ENCODE data around the gene SCRT2.

GRCh38 chr20:676315-676937 is 824 bp upstream of the SCRT2 start:
- TF ChIP-seq POLR2A (IDR thresholded peaks at IDR 0.05; ENCODE audit: low read length) (no peak), GATA1 (IDR thresholded peaks at IDR 0.05; ENCODE audit: low read depth, low read length) (no peak)

Measured in erythroblast (primary cell).